Skin of body (tissue), 2 donors: Measurements from ENCODE around the gene TKTL1. TPM values are rescaled to one million over a fixed set of nuclear protein-coding genes. Genes with fewer than 3 reads are reported as not detected.

Experiments used
- DNase-seq: peaks from one replicate; lab custom pipeline; 2025; lab: John Stamatoyannopoulos, UW
- total RNA-seq: library from RNA; depleted of rRNA; stranded (reverse); fragments of >200 nt; gene quantifications from one replicate; pipeline ENCODE4 v1.2.3, GENCODE V29; 2014

Gene TKTL1
- total RNA-seq, 1 donor from 2014 or later, result 0.30 TPM

DNA sequence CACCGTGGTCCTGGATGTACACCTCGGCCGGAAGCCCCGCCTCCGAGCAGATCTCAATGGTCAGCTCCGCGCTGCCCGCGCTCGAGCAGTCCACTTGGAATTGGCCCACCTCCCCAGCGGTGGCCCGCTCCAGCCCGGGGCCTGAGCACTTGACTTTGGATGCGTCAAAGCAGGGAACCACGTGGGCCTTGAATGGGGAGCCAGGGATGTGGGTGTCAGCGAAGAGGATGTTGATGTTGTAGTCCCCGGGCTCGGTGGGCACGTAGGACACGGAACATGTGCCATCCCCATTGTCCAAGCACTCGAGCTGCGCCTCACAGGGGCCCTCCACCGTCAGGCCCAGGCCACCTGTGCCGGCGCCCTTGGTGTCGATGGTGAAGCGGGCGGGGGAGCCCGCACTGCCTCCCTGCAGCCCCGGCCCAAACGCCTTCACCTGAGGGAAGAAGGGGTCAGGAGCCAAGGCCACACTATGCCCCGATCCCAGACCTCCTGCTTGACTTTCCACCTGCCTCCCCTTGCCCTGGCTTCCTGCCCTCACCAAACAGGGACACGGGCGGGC, 64.6 kb downstream of the TKTL1 start:
- no peak for DNase-seq

GRCh38 chrX:154362085-154362742, 66.6 kb downstream of the TKTL1 start:
- DNase-seq, result no peak

DNA sequence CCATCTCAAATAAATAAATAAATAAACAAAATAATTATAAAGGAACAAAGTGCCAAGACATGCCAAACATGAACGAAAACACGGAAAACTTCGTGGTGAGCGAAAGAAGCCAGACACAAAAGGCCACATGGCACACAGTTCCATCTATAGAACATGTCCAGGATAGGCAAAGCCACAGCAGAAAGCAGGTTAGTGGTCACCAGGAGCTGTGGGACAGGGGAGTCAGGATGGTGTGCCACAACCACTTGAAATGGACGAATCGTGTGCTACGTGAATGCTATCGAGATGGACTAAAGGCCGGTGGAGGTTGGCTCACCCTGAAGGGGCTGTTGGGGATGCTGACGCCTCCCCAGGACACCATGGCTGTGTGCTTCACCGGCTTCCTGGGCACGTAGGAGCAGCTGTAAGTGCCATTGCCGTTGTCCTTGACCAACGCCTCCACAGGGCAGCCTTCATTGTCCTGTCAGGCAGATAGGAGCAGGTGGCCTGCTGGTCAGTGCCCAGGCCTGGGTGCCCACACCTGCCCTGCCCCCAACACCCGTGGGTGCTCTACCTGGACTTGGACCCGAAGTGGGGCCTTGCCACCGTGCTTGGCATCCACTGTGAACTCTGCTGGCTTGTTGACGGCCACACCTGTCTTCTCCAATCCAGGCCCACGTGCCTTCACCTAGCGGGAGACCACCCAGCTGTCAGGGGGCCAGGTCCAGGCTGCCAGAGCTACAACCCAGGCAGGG, 68.3 kb downstream of the TKTL1 start:
- DNase-seq, result no peak

GRCh38 chrX:154365052-154365600, 69.5 kb downstream of the TKTL1 start:
- no peak for DNase-seq

DNA sequence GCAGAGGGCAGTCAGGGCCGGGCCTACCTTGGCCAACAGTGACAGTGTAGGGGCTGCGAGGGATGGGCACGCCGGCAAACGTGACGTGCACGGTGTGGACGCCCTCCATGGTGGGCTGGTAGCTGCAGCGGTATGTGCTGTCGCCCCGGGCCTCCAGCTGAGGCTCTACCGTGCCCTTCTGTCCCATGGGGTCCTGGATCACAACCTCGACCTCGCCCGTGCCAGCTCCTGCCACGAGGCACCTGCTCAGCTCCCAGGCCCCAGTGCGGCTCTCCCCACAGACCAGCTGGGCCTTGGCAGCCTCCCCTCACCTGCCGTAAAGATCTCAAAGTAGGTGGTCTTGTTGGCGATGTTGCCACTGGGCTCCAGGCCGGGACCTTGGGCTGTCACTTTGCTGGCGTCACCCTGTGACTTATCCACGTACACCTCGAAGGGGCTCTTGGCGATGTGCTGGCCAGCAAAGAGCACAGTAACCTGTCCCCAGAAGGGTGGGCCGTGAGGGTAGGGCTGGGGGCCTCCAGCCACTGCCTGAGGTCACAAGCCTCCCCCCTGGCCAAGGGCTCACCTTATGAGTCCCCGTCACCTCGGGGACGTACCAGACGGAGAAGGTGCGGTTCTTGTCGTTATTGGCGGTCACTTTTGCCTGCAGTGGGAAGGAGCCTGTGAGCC, 70.5 kb downstream of the TKTL1 start:
- no peak for DNase-seq

- DNase-seq, result no peak
Measured at GRCh38 chrX:154366666-154367055, 71.1 kb downstream of the TKTL1 start.

DNA sequence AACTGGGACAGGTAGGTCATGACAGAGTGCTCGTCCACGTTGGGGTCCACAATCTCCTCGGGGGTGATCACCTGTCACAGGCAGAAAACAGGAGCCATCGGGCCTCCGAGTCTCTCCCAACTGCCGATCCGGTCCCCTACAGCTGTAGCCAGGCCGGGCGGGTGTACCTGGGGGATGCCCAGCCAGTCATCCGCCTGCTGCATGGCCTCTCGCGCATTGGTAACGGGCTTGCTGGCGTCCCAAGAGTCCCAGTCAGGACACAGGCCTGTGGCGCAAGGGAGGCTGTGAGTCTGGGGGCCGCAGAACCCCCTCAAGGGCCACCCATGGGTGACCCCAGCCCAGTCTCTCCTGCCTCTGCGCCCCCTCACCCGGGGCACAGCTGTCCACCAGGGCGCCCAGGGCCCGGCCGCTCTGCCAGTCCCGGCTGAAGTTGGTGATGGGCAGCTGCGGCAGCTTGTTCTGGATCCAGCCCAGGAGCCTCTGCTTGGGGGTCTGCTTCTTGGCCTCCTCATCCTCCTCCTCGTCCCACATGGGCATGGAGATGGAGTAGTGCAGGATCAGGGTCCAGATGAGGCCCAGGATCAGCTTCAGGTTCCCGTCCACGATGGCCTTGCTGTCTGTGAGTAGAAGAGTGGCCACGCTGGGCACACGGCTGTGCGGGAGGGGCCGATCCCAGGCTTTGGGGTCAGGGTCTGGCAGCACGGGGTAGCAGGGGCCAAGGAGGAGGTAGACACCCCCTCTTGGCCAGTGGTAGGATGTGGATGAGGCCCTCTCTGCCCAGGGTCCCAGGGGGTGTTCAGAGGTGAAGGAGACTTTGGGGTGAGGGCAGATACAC, 72.1 kb downstream of the TKTL1 start:
- no peak for DNase-seq

GRCh38 chrX:154368630-154369448, 73.2 kb downstream of the TKTL1 start:
- DNase-seq, result peak; percentile 45

GRCh38 chrX:154369449-154370299, 74.1 kb downstream of the TKTL1 start:
- peak; percentile 94 for DNase-seq

DNA sequence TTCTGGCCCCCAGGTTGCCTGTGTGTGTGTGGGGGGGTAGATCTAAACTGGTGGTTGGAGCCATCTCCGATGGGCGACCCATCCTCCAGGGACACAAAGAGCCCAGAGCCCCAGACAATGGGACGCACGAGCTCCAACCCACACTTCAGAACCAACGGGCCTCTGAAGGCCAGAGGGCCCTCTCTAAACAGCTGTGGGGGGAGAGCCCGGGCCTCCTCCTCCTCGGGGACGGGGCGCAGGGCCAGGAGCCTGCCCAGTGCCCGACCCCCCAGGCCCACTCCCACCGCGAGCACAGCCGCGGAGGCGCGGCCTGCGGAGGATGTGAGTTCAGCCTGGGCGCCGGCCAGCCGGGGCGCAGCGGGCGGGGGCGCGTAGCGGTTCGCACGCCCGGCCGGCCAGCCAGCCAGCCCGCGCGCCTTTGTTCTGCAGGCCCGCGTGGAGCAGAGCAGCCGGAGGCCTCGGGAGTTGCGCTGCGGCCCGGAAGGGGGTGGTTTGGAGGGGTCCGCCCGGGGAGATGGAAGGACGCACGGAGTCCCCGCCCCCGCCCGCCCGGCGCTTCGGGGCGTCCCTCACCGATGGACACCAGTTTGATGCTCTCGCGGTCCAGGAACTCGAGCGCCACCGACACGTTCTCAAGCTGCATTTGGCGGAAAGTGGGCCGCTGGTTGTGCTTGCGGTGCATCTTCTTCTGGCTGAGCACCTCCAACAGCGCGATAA, 74.9 kb downstream of the TKTL1 start:
- no peak for DNase-seq

DNA sequence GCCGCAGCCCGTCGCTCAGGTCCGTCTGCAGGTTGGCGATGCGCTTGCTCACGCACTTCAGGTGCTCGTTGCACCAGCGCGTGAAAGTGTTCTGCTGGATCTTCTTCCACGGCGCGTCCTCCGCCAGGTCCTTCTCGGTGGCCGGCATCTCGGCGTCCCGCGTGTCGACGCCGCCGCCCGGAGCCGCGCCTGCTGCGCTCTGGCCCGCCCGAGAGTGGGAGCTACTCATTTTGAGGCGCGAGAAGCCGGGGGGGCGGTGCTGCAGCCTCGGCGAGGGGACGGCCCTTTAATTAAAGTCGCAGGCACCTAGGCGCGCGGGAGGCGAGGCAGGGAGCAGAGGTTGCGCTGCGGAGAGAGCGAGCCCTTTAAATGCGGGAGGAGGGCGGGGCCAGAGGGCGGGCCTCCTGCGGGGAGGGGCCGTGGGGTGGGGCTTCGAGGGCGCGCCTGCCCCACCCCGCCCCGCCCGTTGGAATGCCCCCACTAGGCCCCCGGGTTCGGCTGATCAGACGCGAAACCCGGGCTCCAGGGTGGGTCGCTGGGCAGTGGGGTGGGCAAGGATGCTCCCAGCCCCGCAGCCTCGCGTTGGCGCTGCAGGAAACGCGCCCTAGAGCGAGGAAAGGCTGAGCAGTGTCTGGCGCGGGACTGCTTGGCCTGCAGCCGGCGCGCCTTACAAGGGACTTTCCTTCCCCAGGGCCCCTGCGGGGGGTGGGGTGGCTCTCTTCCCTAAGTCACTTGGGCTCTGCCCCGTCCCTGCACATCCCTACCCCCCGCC, 75.6 kb downstream of the TKTL1 start:
- DNase-seq, result peak; percentile 86

DNA sequence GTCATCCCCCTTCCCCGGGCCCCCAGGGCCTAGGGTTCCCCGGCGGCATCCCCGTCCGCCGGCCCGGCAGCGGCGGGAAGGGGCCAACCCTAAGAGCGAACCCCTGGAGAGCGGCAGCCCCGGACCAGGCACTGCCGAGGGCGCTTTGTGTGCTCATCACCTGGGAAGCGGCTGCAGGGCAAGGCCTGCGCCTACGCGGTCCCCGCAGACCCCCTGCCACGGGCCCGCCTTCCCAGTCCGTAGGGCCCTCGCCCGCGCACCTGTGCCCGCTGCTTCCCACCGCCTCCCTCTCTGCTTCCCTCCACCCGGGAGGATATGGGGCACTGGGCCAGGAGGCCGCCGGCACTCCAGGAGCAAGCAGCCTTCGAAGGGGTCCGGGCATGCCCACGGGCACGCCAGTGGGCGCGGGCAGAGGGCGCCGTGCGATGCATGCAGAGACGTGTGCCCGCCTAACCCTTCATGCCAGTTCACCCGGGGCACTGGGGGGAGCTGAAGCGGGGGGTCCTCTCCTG, 76.2 kb downstream of the TKTL1 start:
- DNase-seq, result no peak

DNA sequence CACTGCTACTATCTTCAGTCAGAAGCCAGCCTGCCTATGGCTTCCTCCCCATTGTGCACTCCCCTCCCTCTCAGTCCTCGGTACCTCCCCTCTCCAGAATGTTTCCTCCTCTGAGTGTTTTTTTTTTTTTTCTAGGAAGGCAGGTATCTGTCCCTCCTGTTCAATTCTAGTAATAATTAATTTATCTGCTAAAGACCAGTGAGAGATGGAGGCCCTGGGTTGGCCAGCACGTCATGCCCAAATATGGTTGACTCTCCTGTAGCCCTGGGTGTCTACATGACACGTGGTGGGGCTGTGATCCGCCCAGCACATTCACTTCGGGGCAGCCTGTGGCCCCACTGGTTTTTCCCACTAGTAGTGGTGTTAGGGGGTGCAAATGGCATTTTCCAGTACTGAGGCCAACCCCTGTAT, 77.0 kb downstream of the TKTL1 start:
- no peak for DNase-seq

- peak; percentile 70 for DNase-seq
Measured at GRCh38 chrX:154373340-154374306, 78.0 kb downstream of the TKTL1 start.

- no peak for DNase-seq
Measured at GRCh38 chrX:154374313-154375155, 78.9 kb downstream of the TKTL1 start, which contains the start of gene FLNA. Gene FLNA, minus strand, starts transcription at chrX:154374634. Its CDS starts 3,389 bp downstream, at chrX:154371245.
